B cell (primary cell): ENCODE data around the gene ZNF407. TPM values are rescaled to one million over a fixed set of nuclear protein-coding genes. Genes with fewer than 3 reads are reported as not detected.

Experiments
- ATAC-seq: fragments of 200-7000 bp; cut with Tn5 transposase; one replicate; pipeline ENCODE4 v1.10.0; 2021; ENCODE audit warnings: low read depth, mild to moderate bottlenecking, moderate number of reproducible peaks, moderate library complexity
- CTCF ChIA-PET: fragments of 350-600 bp; sonication (Branson Sonifier 250); formaldehyde crosslinking; loops from one replicate; lab custom pipeline; 2021; ENCODE audit warnings: antibody characterized with exemption, inconsistent platforms; lab: Charles Lee
- POLR2A ChIA-PET: fragments of 350-600 bp; sonication (Branson Sonifier 250); formaldehyde crosslinking; loops from one replicate; lab custom pipeline; 2021; ENCODE audit warnings: antibody characterized with exemption; lab: Charles Lee
- DNase-seq: peaks from one replicate; pipeline ENCODE4 v3.0.0; 2013
- H2AFZ ChIP-seq: 2 replicates; pipeline ENCODE4 v1.6.1; 2012; ENCODE audit warnings: mild to moderate bottlenecking, low read depth, low read length; ENCODE audit not compliant: insufficient read depth, poor library complexity, severe bottlenecking
- H3K27ac ChIP-seq, 2 donors: 1 replicate in 1 of 2; 2 replicates in 1 of 2; pipeline ENCODE4 v1.5.1; 2012 to 2013; ENCODE audit warnings: low read length in 2 of 2, mild to moderate bottlenecking in 2 of 2, moderate library complexity in 1 of 2
- H3K27me3 ChIP-seq, 4 experiments: fragments of 200-600 bp in 1 of 4; sonication (generic) in 1 of 4; replicated peaks in 1 of 4; 1 replicate in 2 of 4; 2 replicates in 2 of 4; pipeline versions ENCODE4 v1.6.1 to v1.7.0; 2013 to 2016; ENCODE audit warnings: low read length in 3 of 4, mild to moderate bottlenecking in 2 of 4, mixed read lengths in 1 of 4, moderate library complexity in 1 of 4; ENCODE audit not compliant: insufficient read depth in 4 of 4, control insufficient read depth in 3 of 4; ENCODE audit errors: control extremely low read depth in 1 of 4
- H3K36me3 ChIP-seq, 2 experiments: replicated peaks in 1 of 2; 1 replicate in 1 of 2; 2 replicates in 1 of 2; pipeline versions ENCODE4 v1.6.1 to v1.7.1; 2013; ENCODE audit warnings: low read length in 1 of 2; ENCODE audit not compliant: insufficient read depth in 2 of 2, control insufficient read depth in 1 of 2; ENCODE audit errors: control extremely low read depth in 1 of 2, extremely low read depth in 1 of 2
- H3K4me1 ChIP-seq, 2 donors: fragments of 200-600 bp in 1 of 2; sonication (generic) in 1 of 2; 1 replicate in 1 of 2; 2 replicates in 1 of 2; pipeline versions ENCODE4 v1.5.1 to v1.6.1; 2013 to 2017; ENCODE audit warnings: low read length in 2 of 2; ENCODE audit not compliant: control insufficient read depth in 2 of 2, insufficient read depth in 2 of 2
- H3K4me2 ChIP-seq: replicated peaks from 2 replicates; pipeline ENCODE3; 2012; ENCODE audit warnings: mild to moderate bottlenecking, low read depth, low read length; ENCODE audit not compliant: poor library complexity, severe bottlenecking
- H3K4me3 ChIP-seq, 5 experiments: fragments of 200-600 bp in 1 of 5; sonication (generic) in 1 of 5; 1 replicate in 3 of 5; 2 replicates in 2 of 5; pipeline versions ENCODE4 v1.5.1 to v1.7.0; 2011 to 2016; ENCODE audit warnings: low read length in 4 of 5, mild to moderate bottlenecking in 4 of 5, low read depth in 2 of 5, control low read depth in 1 of 5, moderate library complexity in 1 of 5; ENCODE audit not compliant: insufficient read depth in 1 of 5; ENCODE audit errors: control extremely low read depth in 1 of 5, extremely low read depth in 1 of 5
- H3K79me2 ChIP-seq: fragments of 200-600 bp; sonication (generic); one replicate; pipeline ENCODE4 v1.6.0; 2016; ENCODE audit warnings: low read length; ENCODE audit not compliant: control insufficient read depth, insufficient read depth
- H3K9ac ChIP-seq: fragments of 200-600 bp; sonication (generic); 2 replicates; pipeline ENCODE4 v1.6.1; 2017; ENCODE audit warnings: mild to moderate bottlenecking, low read length, moderate library complexity
- H3K9me3 ChIP-seq, 3 donors: one replicate each; pipeline versions ENCODE4 v1.6.1 to v1.7.1; 2013; ENCODE audit warnings: low read length in 2 of 3; ENCODE audit not compliant: control insufficient read depth in 2 of 3, insufficient read depth in 1 of 3; ENCODE audit errors: control extremely low read depth in 1 of 3
- H4K20me1 ChIP-seq: 2 replicates; pipeline ENCODE4 v1.6.0; 2012; ENCODE audit warnings: mild to moderate bottlenecking, low read length; ENCODE audit not compliant: insufficient read depth, control insufficient read depth, poor library complexity, severe bottlenecking
- H3K27ac Mint-ChIP-seq: one replicate; pipeline ENCODE4 v1.8.0; 2021; ENCODE audit warnings: mixed read lengths
- H3K27me3 Mint-ChIP-seq: one replicate; pipeline ENCODE4 v1.8.0; 2021; ENCODE audit warnings: mixed read lengths
- H3K4me1 Mint-ChIP-seq: one replicate; pipeline ENCODE4 v1.8.0; 2021; ENCODE audit warnings: mixed read lengths
- H3K4me3 Mint-ChIP-seq: one replicate; pipeline ENCODE4 v1.8.0; 2021; ENCODE audit warnings: mixed read lengths
- H3K9me3 Mint-ChIP-seq: one replicate; pipeline ENCODE4 v1.8.0; 2022; ENCODE audit warnings: mixed read lengths; ENCODE audit not compliant: insufficient read depth
- CTCF ChIP-seq: fragments of 200-600 bp; IDR thresholded peaks from one replicate; pipeline ENCODE4 v1.8.0; 2022; ENCODE audit warnings: antibody characterized with exemption, mild to moderate bottlenecking
- EZH2 ChIP-seq: IDR thresholded peaks from 2 replicates; pipeline ENCODE4 v1.6.1; 2012; ENCODE audit warnings: borderline replicate concordance, low read depth, mild to moderate bottlenecking, moderate library complexity, low read length; ENCODE audit not compliant: insufficient read depth, poor library complexity, severe bottlenecking
- WGBS: methylation state at CpG from one replicate; pipeline ENCODE4 v1.1.5; 2013; ENCODE audit warnings: missing lambda C conversion rate; ENCODE audit not compliant: insufficient coverage; 5-methylcytosine and 5-hydroxymethylcytosine counted together
- intact Hi-C: fragments of 100-400 bp; cut with micrococcal nuclease; formaldehyde crosslinking; loops from one replicate; pipeline ENCODE4 v1.10.0; 2022
- polyA plus RNA-seq: library from polyadenylated mRNA; depleted of rRNA; stranded (reverse); fragments of >200 nt; gene quantifications from 2 replicates; pipeline ENCODE4 v1.2.3, GENCODE V29; 2012
- total RNA-seq, 2 donors: library from RNA; stranded (reverse); fragments of 120-200 nt in 1 of 2; gene quantifications; 1 replicate in 1 of 2; 2 replicates in 1 of 2; pipeline versions ENCODE4 v1.2.3 to v1.2.4, GENCODE V29; 2013 to 2022

ZNF407 gene
- total and polyA plus RNA-seq, 2 donors (not counting 1 experiment from before 2014, with no cell fraction given): 4.5 to 37.1 TPM

- Histone ChIP-seq H3K4me1 (no peaks in the 10 kb centered on the region), H3K36me3 (peaks cover 0 to 3% of the 10 kb centered on the region in 2 experiments), H4K20me1 (no peaks in the 10 kb centered on the region), H3K9ac (no peak overlapping the region), H3K27me3 (no peaks in the 10 kb centered on the region), H3K4me3 (no peak overlapping the region), H3K27ac (no peak overlapping the region), H3K79me2 (no peaks in the 10 kb centered on the region), H2AFZ (no peak overlapping the region), H3K4me2 (no peak overlapping the region), H3K9me3 (no peaks in the 10 kb centered on the region)
- Mint-ChIP-seq H3K4me3 (no peak overlapping the region), H3K27me3 (no peaks in the 10 kb centered on the region), H3K4me1 (no peaks in the 10 kb centered on the region), H3K9me3 (no peaks in the 10 kb centered on the region), H3K27ac (no peak overlapping the region)
- no peak for ATAC-seq
- no CpG with 5 or more reads among the region's 2 CpGs for WGBS
- intact Hi-C loops: no loop called here
- ChIA-PET POLR2A (no interaction called here), CTCF (no interaction called here)
- no peak for TF ChIP-seq EZH2
- TF ChIP-seq CTCF: no peak
- DNase-seq: no peak
These were observed 379.4 kb downstream of the ZNF407 start for GRCh38 chr18:74977041-74977440.

GRCh38 chr18:74980669-74981068 lies 383.0 kb downstream of the ZNF407 start:
- Mint-ChIP-seq H3K9me3 (no peaks in the 10 kb centered on the region), H3K27me3 (no peaks in the 10 kb centered on the region), H3K4me3 (no peak overlapping the region), H3K4me1 (no peaks in the 10 kb centered on the region), H3K27ac (no peak overlapping the region)
- Histone ChIP-seq H3K27ac (no peak overlapping the region), H3K9me3 (no peaks in the 10 kb centered on the region), H3K4me3 (no peak overlapping the region), H3K27me3 (no peaks in the 10 kb centered on the region), H3K36me3 (peaks cover 0 to 3% of the 10 kb centered on the region in 2 experiments), H4K20me1 (no peaks in the 10 kb centered on the region), H3K4me1 (no peaks in the 10 kb centered on the region), H3K79me2 (no peaks in the 10 kb centered on the region), H3K4me2 (no peak overlapping the region), H2AFZ (no peak overlapping the region), H3K9ac (no peak overlapping the region)
- intact Hi-C loops: no loop called here
- TF ChIP-seq EZH2 (no peak), CTCF (no peak)
- ATAC-seq: no peak
- ChIA-PET CTCF (no interaction called here), POLR2A (no interaction called here)
- no peak for DNase-seq
- WGBS: 100% methylated on average over 6 of the region's 6 CpGs
